ENCODE measurements around the gene BLVRB. TPM values are rescaled to one million over a fixed set of nuclear protein-coding genes. Genes with fewer than 3 reads are reported as not detected.

Gene BLVRB
- total and polyA plus RNA-seq, 9 of the 15 experiments (the other 6 are each of a cell fraction or from before 2014, with no cell fraction given) = 81.1 to 749 (median 331) TPM

GRCh38 chr19:40443131-40443999 is 22.2 kb downstream of the BLVRB start (continued):
- no peak for TF ChIP-seq HOMEZ (CRISPR knock-in tag; IDR thresholded peaks at IDR 0.05)
- TF ChIP-seq ZHX1 (conservative IDR thresholded peaks at IDR 0.05; ENCODE audit: low read length) = no peak
- TF ChIP-seq POLR3G (IDR thresholded peaks at IDR 0.05; ENCODE audit: extremely low read depth, insufficient read length, insufficient replicate concordance) = no peak
- TF ChIP-seq RFX1 (IDR thresholded peaks at IDR 0.05) = no peak
- no peak for TF ChIP-seq MYBL2 (IDR thresholded peaks at IDR 0.05; ENCODE audit: low read depth)
- no peak for TF ChIP-seq MYBL2 (CRISPR knock-in tag; IDR thresholded peaks at IDR 0.05; ENCODE audit: borderline replicate concordance)
- TF ChIP-seq THAP7 (CRISPR knock-in tag; IDR thresholded peaks at IDR 0.05) = no peak
- no peak for TF ChIP-seq KAT7 (CRISPR knock-in tag; IDR thresholded peaks at IDR 0.05; ENCODE audit: borderline replicate concordance)
- 0 out of 2 replicates have a peak, but pooled peaks have one; percentile 60 for TF ChIP-seq ZNF830 (CRISPR knock-in tag; IDR thresholded peaks at IDR 0.05)
- TF ChIP-seq AFF1 (IDR thresholded peaks at IDR 0.05; ENCODE audit: low read depth in 1 of 2, partially characterized antibody in 2 of 2) = peak in 1 of 2 experiments; percentile 94
- TF ChIP-seq ID3 (CRISPR knock-in tag; IDR thresholded peaks at IDR 0.05) = no peak
- no peak for TF ChIP-seq ID3 (tag; IDR thresholded peaks at IDR 0.05)
- TF ChIP-seq TAF1 (IDR thresholded peaks at IDR 0.05; ENCODE audit: control insufficient read depth, extremely low read depth, insufficient read depth, low read length, severe bottlenecking) = peak; percentile 77
- no peak for TF ChIP-seq NCOA4 (IDR thresholded peaks at IDR 0.05; ENCODE audit: partially characterized antibody)
- peak; percentile 47 for TF ChIP-seq TBP (optimal IDR thresholded peaks at IDR 0.05; ENCODE audit: low read depth, low read length)
- no peak for TF ChIP-seq CBX5 (IDR thresholded peaks at IDR 0.05; ENCODE audit: borderline replicate concordance, low read depth)
- TF ChIP-seq ZBTB7A (IDR thresholded peaks at IDR 0.05; ENCODE audit: borderline replicate concordance, control insufficient read depth, low read depth, low read length) = peak; percentile 72

Measured in K562 (cell line).